HepG2 (cell line): ENCODE results near the gene ABCC8. TPM values are rescaled to one million over a fixed set of nuclear protein-coding genes. Genes with fewer than 3 reads are reported as not detected.
A peak's percentile ranks its signal among the peaks of the same experiment; 100 is the strongest.

ENCODE experiments used
- CERS6 ChIP-seq: sonication (generic); formaldehyde crosslinking; IDR thresholded peaks from 2 replicates; pipeline ENCODE4 v1.5.0; 2020; ENCODE audit warnings: missing genetic modification reagents
- DDIT3 ChIP-seq: sonication (generic); formaldehyde crosslinking; IDR thresholded peaks from 2 replicates; pipeline ENCODE4 v1.4.0; 2020; ENCODE audit warnings: mild to moderate bottlenecking, missing genetic modification reagents
- EZH2 ChIP-seq: conservative IDR thresholded peaks from 2 replicates; pipeline ENCODE4 v1.6.1; 2012; ENCODE audit warnings: mild to moderate bottlenecking, low read depth, low read length, moderate library complexity
- HES4 ChIP-seq: sonication (generic); formaldehyde crosslinking; IDR thresholded peaks from 2 replicates; pipeline ENCODE4 v1.9.0; 2021; ENCODE audit warnings: mild to moderate bottlenecking, missing genetic modification reagents, borderline replicate concordance
- IKZF1 ChIP-seq: fragments of 450-650 bp; IDR thresholded peaks from 2 replicates; pipeline ENCODE4 v1.7.1; 2016
- KDM2A ChIP-seq: sonication (generic); formaldehyde crosslinking; IDR thresholded peaks from 2 replicates; pipeline ENCODE4 v1.4.0; 2020; ENCODE audit warnings: low read depth, missing genetic modification reagents, borderline replicate concordance
- KLF11 ChIP-seq: IDR thresholded peaks from 2 replicates; pipeline ENCODE4 v1.6.1; 2016; ENCODE audit warnings: missing compliant biosample characterization
- MAZ ChIP-seq, 2 experiments: sonication (generic) in 1 of 2; formaldehyde crosslinking in 1 of 2; IDR thresholded peaks; 2 replicates each; pipeline versions ENCODE4 v1.5.0 to v1.6.1; 2012 to 2020; ENCODE audit warnings: low read depth in 2 of 2, mild to moderate bottlenecking in 2 of 2, borderline replicate concordance in 1 of 2, improper control_type of control experiment in 1 of 2, low read length in 1 of 2, missing genetic modification reagents in 1 of 2, moderate library complexity in 1 of 2
- POGZ ChIP-seq: sonication (generic); formaldehyde crosslinking; IDR thresholded peaks from 2 replicates; pipeline ENCODE4 v1.4.0; 2020; ENCODE audit warnings: mild to moderate bottlenecking, missing genetic modification reagents
- RARA ChIP-seq: IDR thresholded peaks from 2 replicates; pipeline ENCODE4 v1.6.1; 2016; ENCODE audit warnings: missing genetic modification reagents, missing compliant biosample characterization
- REPIN1 ChIP-seq: sonication (generic); formaldehyde crosslinking; IDR thresholded peaks from 2 replicates; pipeline ENCODE4 v1.8.0; 2022; ENCODE audit warnings: missing genetic modification reagents, low read depth, mild to moderate bottlenecking, borderline replicate concordance
- RNF2 ChIP-seq: fragments of 450-650 bp; conservative IDR thresholded peaks from 2 replicates; pipeline ENCODE4 v1.6.1; 2016; ENCODE audit warnings: low read depth
- ZNF101 ChIP-seq: sonication (generic); formaldehyde crosslinking; IDR thresholded peaks from 2 replicates; pipeline ENCODE4 v1.4.0; 2020; ENCODE audit warnings: mild to moderate bottlenecking, low read depth, missing genetic modification reagents, borderline replicate concordance
- ZNF281 ChIP-seq: sonication (generic); formaldehyde crosslinking; IDR thresholded peaks from 2 replicates; pipeline ENCODE4 v1.4.0; 2020; ENCODE audit warnings: missing genetic modification reagents, borderline replicate concordance
- ZNF354B ChIP-seq: sonication (generic); formaldehyde crosslinking; IDR thresholded peaks from 2 replicates; pipeline ENCODE4 v1.8.0; 2022; ENCODE audit warnings: mild to moderate bottlenecking, missing genetic modification reagents
- ZNF367 ChIP-seq: sonication (generic); formaldehyde crosslinking; IDR thresholded peaks from 2 replicates; pipeline ENCODE4 v1.4.0; 2020; ENCODE audit warnings: missing genetic modification reagents, borderline replicate concordance
- ZNF446 ChIP-seq: sonication (generic); formaldehyde crosslinking; IDR thresholded peaks from 2 replicates; pipeline ENCODE4 v1.5.0; 2020; ENCODE audit warnings: mild to moderate bottlenecking, missing genetic modification reagents
- ZNF510 ChIP-seq: sonication (generic); formaldehyde crosslinking; IDR thresholded peaks from 2 replicates; pipeline ENCODE4 v1.4.0; 2020; ENCODE audit warnings: low read depth, mild to moderate bottlenecking, missing genetic modification reagents
- ZNF552 ChIP-seq: sonication (generic); formaldehyde crosslinking; IDR thresholded peaks from 2 replicates; pipeline ENCODE4 v1.9.0; 2022; ENCODE audit warnings: missing genetic modification reagents, mild to moderate bottlenecking, borderline replicate concordance
- ZNF562 ChIP-seq: sonication (generic); formaldehyde crosslinking; IDR thresholded peaks from 2 replicates; pipeline ENCODE4 v1.8.0; 2022; ENCODE audit warnings: missing genetic modification reagents, borderline replicate concordance
- ZNF577 ChIP-seq: sonication (generic); formaldehyde crosslinking; IDR thresholded peaks from 2 replicates; pipeline ENCODE4 v1.4.0; 2020; ENCODE audit warnings: mild to moderate bottlenecking, low read depth, missing genetic modification reagents, borderline replicate concordance
- ZSCAN30 ChIP-seq: sonication (generic); formaldehyde crosslinking; IDR thresholded peaks from 2 replicates; pipeline ENCODE4 v1.5.0; 2020; ENCODE audit warnings: mild to moderate bottlenecking, missing genetic modification reagents
- polyA plus RNA-seq, 8 experiments: library from polyadenylated mRNA; depleted of rRNA in 3 of 8; stranded (reverse) in 7 of 8; unstranded in 1 of 8; fragments of >200 nt; fragmentation: Illumina TruSeq in 4 of 8; extraction: Trizol in 4 of 8; gene quantifications; 2 replicates each; pipeline versions ENCODE4 v1.2.1 to v1.2.3, GENCODE V29; 2011 to 2016; ENCODE audit warnings: low read depth in 4 of 8, missing spikeins in 1 of 8, mixed read lengths in 1 of 8; ENCODE audit not compliant: insufficient read depth in 1 of 8
- total RNA-seq, 5 experiments: library from RNA; depleted of rRNA; stranded (reverse); fragments of >200 nt; fragmentation: Illumina TruSeq; extraction: Trizol; gene quantifications; 2 replicates each; pipeline ENCODE4 v1.2.3, GENCODE V29; 2016; ENCODE audit warnings: low read depth in 1 of 5
- TF ChIP-seq, protein P1 (sequence below): sonication (generic); formaldehyde crosslinking; IDR thresholded peaks from 2 replicates; pipeline ENCODE4 v1.5.0; 2020; ENCODE audit warnings: missing genetic modification reagents
- TF ChIP-seq, protein P2 (sequence below): sonication (generic); formaldehyde crosslinking; IDR thresholded peaks from 2 replicates; pipeline ENCODE4 v1.8.0; 2023; ENCODE audit warnings: mild to moderate bottlenecking, missing genetic modification reagents

ABCC8 gene
- total and polyA plus RNA-seq, 2 of the 13 experiments (the other 11 are each of a cell fraction or from before 2014, with no cell fraction given), result not detected

DNA sequence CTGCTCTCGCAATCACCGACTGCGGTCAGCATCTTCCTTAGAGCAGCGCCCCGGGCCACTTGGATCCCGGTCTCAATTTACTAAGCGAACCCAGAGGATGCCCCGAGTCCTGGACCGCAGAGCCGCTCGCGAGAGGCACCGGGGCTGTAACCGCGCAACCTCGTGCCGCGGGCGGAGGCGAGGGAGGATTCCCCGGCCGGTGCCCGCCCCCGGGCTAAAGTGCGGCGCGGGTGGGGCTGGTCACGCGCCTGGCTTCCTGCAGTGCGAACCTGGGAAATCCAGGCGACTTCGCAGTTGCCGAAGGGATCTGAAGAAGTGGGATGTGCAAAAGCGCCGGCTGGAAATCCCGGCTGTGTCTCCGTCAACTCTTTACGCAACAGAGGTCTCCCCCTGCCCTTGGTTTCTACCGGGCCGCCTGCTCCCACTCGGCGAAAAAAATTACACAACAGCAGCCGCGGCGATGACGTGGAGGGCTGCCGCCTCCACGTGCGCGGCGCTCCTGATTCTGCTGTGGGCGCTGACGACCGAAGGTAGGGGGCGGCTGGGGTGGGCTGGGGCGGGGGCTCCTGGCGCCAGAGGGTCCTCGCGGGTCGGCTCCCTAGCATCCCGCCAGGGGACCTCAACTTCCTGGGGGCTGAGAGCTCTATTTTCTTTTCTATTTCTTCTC is 125.0 kb downstream of the ABCC8 start, which contains the start of gene NCR3LG1 (continued):
- 0 out of 2 replicates have a peak, but pooled peaks have one; percentile 48 for TF ChIP-seq HES4
- no peak for TF ChIP-seq EZH2
- TF ChIP-seq, protein P1, sequence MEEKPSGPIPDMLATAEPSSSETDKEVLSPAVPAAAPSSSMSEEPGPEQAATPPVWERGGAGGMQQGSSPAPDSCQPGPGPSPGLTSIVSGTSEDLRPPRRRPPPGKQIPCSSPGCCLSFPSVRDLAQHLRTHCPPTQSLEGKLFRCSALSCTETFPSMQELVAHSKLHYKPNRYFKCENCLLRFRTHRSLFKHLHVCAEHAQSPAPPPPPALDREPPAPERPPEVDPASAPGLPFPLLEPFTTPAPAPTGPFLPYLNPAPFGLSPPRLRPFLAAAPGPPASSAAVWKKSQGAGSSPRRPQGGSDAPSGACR, result no peak
- TF ChIP-seq CERS6, result 0 out of 2 replicates have a peak, but pooled peaks have one; percentile 53
- TF ChIP-seq ZNF281 (CRISPR knock-in tag), result no peak
- no peak for TF ChIP-seq ZNF446 (CRISPR knock-in tag)
- TF ChIP-seq ZNF552 (CRISPR knock-in tag), result no peak
- TF ChIP-seq ZNF354B (CRISPR knock-in tag), result no peak
- 0 out of 2 replicates have a peak, but pooled peaks have one; percentile 15 for TF ChIP-seq MAZ (IDR thresholded peaks at IDR 0.05; ENCODE audit: borderline replicate concordance, low read depth, low read length)
- peak; percentile 77 for TF ChIP-seq MAZ (CRISPR knock-in tag; IDR thresholded peaks at IDR 0.05; ENCODE audit: low read depth)
- TF ChIP-seq POGZ (CRISPR knock-in tag), result peak; percentile 62
- no peak for TF ChIP-seq ZNF367 (CRISPR knock-in tag)
- TF ChIP-seq KLF11 (CRISPR knock-in tag), result peak; percentile 26; the same call in 1 of the 2 replicates
- no peak for TF ChIP-seq REPIN1 (CRISPR knock-in tag)
- TF ChIP-seq ZSCAN30, result no peak
- peak; percentile 91 for TF ChIP-seq RNF2
- TF ChIP-seq KDM2A, result peak; percentile 78
- 0 out of 2 replicates have a peak, but pooled peaks have one; percentile 38 for TF ChIP-seq ZNF510 (CRISPR knock-in tag)
- peak; percentile 37 for TF ChIP-seq RARA (CRISPR knock-in tag)
- TF ChIP-seq ZNF101 (CRISPR knock-in tag), result no peak
- TF ChIP-seq, protein P2, sequence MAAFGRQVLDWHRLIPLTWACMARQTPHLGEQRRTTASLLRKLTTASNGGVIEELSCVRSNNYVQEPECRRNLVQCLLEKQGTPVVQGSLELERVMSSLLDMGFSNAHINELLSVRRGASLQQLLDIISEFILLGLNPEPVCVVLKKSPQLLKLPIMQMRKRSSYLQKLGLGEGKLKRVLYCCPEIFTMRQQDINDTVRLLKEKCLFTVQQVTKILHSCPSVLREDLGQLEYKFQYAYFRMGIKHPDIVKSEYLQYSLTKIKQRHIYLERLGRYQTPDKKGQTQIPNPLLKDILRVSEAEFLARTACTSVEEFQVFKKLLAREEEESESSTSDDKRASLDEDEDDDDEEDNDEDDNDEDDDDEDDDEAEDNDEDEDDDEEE (CRISPR knock-in tag), result no peak
- no peak for TF ChIP-seq ZNF577 (CRISPR knock-in tag)
- TF ChIP-seq DDIT3, result no peak
- TF ChIP-seq IKZF1, result no peak
- no peak for TF ChIP-seq ZNF562 (CRISPR knock-in tag)
